Heart left ventricle (tissue), 16 donors: Measurements from ENCODE around the gene CCDC54. TPM values are rescaled to one million over a fixed set of nuclear protein-coding genes. Genes with fewer than 3 reads are reported as not detected.

Experiments used
- ATAC-seq, 4 donors: fragments of 200-7000 bp; cut with Tn5 transposase; one replicate each; pipeline ENCODE4 v1.9.1; 2020 to 2022; ENCODE audit warnings: moderate library complexity in 4 of 4, mild to moderate bottlenecking in 3 of 4, moderate number of reproducible peaks in 1 of 4
- DNase-seq, 5 donors: peaks; one replicate each; pipeline ENCODE4 v3.0.0-alpha.2; 2020
- H3K27ac ChIP-seq, 12 donors: fragments of 200-600 bp; sonication (generic) in 4 of 12; one replicate each; pipeline versions ENCODE4 v1.5.0 to v1.8.0; 2016 to 2022; ENCODE audit warnings: mild to moderate bottlenecking in 2 of 12
- H3K27me3 ChIP-seq, 9 donors: fragments of 200-600 bp; sonication (generic) in 2 of 9; one replicate each; pipeline versions ENCODE4 v1.5.1 to v1.8.0; 2016 to 2022; ENCODE audit warnings: mild to moderate bottlenecking in 3 of 9
- H3K36me3 ChIP-seq, 9 donors: fragments of 200-600 bp; sonication (generic) in 2 of 9; one replicate each; pipeline versions ENCODE4 v1.5.0 to v1.8.0; 2018 to 2022; ENCODE audit warnings: mild to moderate bottlenecking in 2 of 9
- H3K4me1 ChIP-seq, 12 donors: fragments of 200-600 bp; sonication (generic) in 4 of 12; one replicate each; pipeline versions ENCODE4 v1.5.0 to v1.8.0; 2016 to 2022; ENCODE audit warnings: mild to moderate bottlenecking in 3 of 12
- H3K4me3 ChIP-seq, 12 donors: fragments of 200-600 bp; sonication (generic) in 4 of 12; one replicate each; pipeline versions ENCODE4 v1.5.0 to v1.8.0; 2017 to 2022; ENCODE audit warnings: mild to moderate bottlenecking in 9 of 12, moderate library complexity in 4 of 12
- H3K9me3 ChIP-seq, 12 donors: fragments of 200-600 bp; sonication (generic) in 4 of 12; one replicate each; pipeline versions ENCODE4 v1.5.0 to v1.8.0; 2016 to 2022; ENCODE audit warnings: mild to moderate bottlenecking in 1 of 12
- CTCF ChIP-seq, 12 donors: fragments of 200-600 bp; sonication (generic) in 4 of 12; IDR thresholded peaks; one replicate each; pipeline versions ENCODE4 v1.5.0 to v1.8.0; 2018 to 2022; ENCODE audit warnings: antibody characterized with exemption in 12 of 12, mild to moderate bottlenecking in 5 of 12
- POLR2A ChIP-seq, 2 donors: fragments of 450-650 bp; IDR thresholded peaks; one replicate each; pipeline ENCODE4 v1.6.1; 2017; ENCODE audit warnings: antibody characterized with exemption in 2 of 2, mild to moderate bottlenecking in 2 of 2, moderate library complexity in 2 of 2
- WGBS, 4 donors: extraction: QIAGEN DNeasy Blood & Tissue Kit in 2 of 4; methylation state at CpG; one replicate each; pipeline versions ENCODE4 v1.1.5 to v1.1.7; 2013 to 2018; 5-methylcytosine and 5-hydroxymethylcytosine counted together
- intact Hi-C, 10 donors: fragments of 100-400 bp; cut with DNase I; formaldehyde crosslinking; loops; one replicate each; pipeline versions ENCODE4 v1.11.1 to v1.14.2; 2022
- polyA plus RNA-seq, 2 donors: library from polyadenylated mRNA; stranded (reverse); fragments of 200-250 nt; gene quantifications; one replicate each; pipeline ENCODE4 v1.2.3, GENCODE V29; 2013
- total RNA-seq, 9 donors: library from RNA; depleted of rRNA in 2 of 9; stranded (reverse); fragments of >200 nt in 2 of 9; fragmentation: NEBNext Ultra II Directional in 3 of 9; extraction: Animal tissue kit (Norgen Biotek cat#: 25700) in 3 of 9; gene quantifications; one replicate each; pipeline versions ENCODE4 v1.1.0 to v1.2.4, GENCODE V29; 2016 to 2023
- donor health status: ischemic (EF 13 %, LVEDD 7.1; RV severe dilation, severe dysfunction).
- donor health status: healthy with polysubstance abuse.
- donor health status: DM: no; HTN: yes; CAD: no.
- donor health status: DM: no; HTN: no; CAD: no.
- donor health status: ischemic (EF 25% LVEDD 6.9; RV normal size, moderate dysfunction).
- donor health status: ischemic (EF 25% LVEDD 5.7; RV mildly dilated, moderate dysfunction).
- donor health status: healthy.
- donor health status: DM: yes; HTN: yes; CAD: no.
- donor health status: ischemic (EF 35%, LVEDD 5.7; RV mildly dilated, moderate dysfunction).
- donor health status: nonischemic (EF 11% LVEDD 7.7; RV severe dilation, severe dysfunction).
- donor health status: DM: yes; HTN: yes; CAD: no.
- donor health status: PGD.
- donor health status: ischemic (EF 29% LVEDD 5.4; RV normal size, mild dysfunction).
- donor health status: nonischemic (EF 23%, LVEDD 6.1; RV moderate dilation, normal function).

CCDC54 gene
- total and polyA plus RNA-seq, 11 donors, result not detected

- intact Hi-C loops, result no loop called here
- Histone ChIP-seq H3K36me3 (no peaks in the 10 kb centered on the region), H3K27ac (no peak overlapping the region), H3K27me3 (no peaks in the 10 kb centered on the region), H3K4me1 (peaks cover 0 to 2% (median 0%) of the 10 kb centered on the region in 12 donors), H3K4me3 (no peak overlapping the region), H3K9me3 (no peaks in the 10 kb centered on the region)
- WGBS, 4 donors, result 63 to 73% (median 67%) methylated on average over 6 of the region's 6 CpGs
- DNase-seq, result no peak
- no peak for TF ChIP-seq CTCF (IDR thresholded peaks at IDR 0.05)
- no peak for TF ChIP-seq POLR2A (IDR thresholded peaks at IDR 0.05)
- no peak for ATAC-seq
Observed at GRCh38 chr3:107373896-107374295, 3.3 kb upstream of the CCDC54 start.

- Histone ChIP-seq H3K4me1 (peaks cover 0 to 2% (median 0%) of the 10 kb centered on the region in 12 donors), H3K36me3 (no peaks in the 10 kb centered on the region), H3K9me3 (no peaks in the 10 kb centered on the region), H3K27me3 (no peaks in the 10 kb centered on the region), H3K4me3 (no peak overlapping the region), H3K27ac (no peak overlapping the region)
- ATAC-seq (no peak), DNase-seq (no peak)
- TF ChIP-seq CTCF (IDR thresholded peaks at IDR 0.05), result no peak
- TF ChIP-seq POLR2A (IDR thresholded peaks at IDR 0.05), result no peak
- WGBS, 4 donors, result 54 to 63% (median 58%) methylated on average over 2 of the region's 2 CpGs
- intact Hi-C loops, result no loop called here
Observed at GRCh38 chr3:107375682-107376081, 1.6 kb upstream of the CCDC54 start.

- intact Hi-C loops, result no loop called here
- WGBS, 4 donors, result 43 to 48% (median 44%) methylated on average over 4 of the region's 4 CpGs
- Histone ChIP-seq H3K9me3 (no peaks in the 10 kb centered on the region), H3K4me3 (no peak overlapping the region), H3K27ac (no peak overlapping the region), H3K36me3 (no peaks in the 10 kb centered on the region), H3K4me1 (peaks cover 0 to 6% (median 0%) of the 10 kb centered on the region in 12 donors), H3K27me3 (no peaks in the 10 kb centered on the region)
- ATAC-seq (peak in 1 of 4 donors; percentile 44), DNase-seq (no peak)
- TF ChIP-seq POLR2A (IDR thresholded peaks at IDR 0.05) (no peak), CTCF (IDR thresholded peaks at IDR 0.05) (no peak)
Observed at GRCh38 chr3:107382631-107383030, 5.4 kb downstream of the CCDC54 start.

- 66 to 83% (median 78%) methylated on average over 2 of the region's 2 CpGs for WGBS, 4 donors
Observed at GRCh38 chr3:107384428-107384827, 7.2 kb downstream of the CCDC54 start.

More at GRCh38 chr3:107384428-107384827, 7.2 kb downstream of the CCDC54 start:
- Histone ChIP-seq H3K27me3 (no peaks in the 10 kb centered on the region), H3K4me3 (no peak overlapping the region), H3K27ac (no peak overlapping the region), H3K4me1 (peaks cover 0 to 6% (median 0%) of the 10 kb centered on the region in 12 donors), H3K36me3 (no peaks in the 10 kb centered on the region), H3K9me3 (no peaks in the 10 kb centered on the region)
- no peak for ATAC-seq
- DNase-seq, result no peak
- intact Hi-C loops, result no loop called here
- no peak for TF ChIP-seq POLR2A (IDR thresholded peaks at IDR 0.05)
- TF ChIP-seq CTCF (IDR thresholded peaks at IDR 0.05), result no peak
